IMR-90 (cell line): Measurements from ENCODE around the gene KCNC2.

ENCODE experiments used
- MAFK ChIP-seq: IDR thresholded peaks from 2 replicates; pipeline ENCODE4 v1.6.1; 2012; ENCODE audit warnings: low read depth, low read length, improper control_type of control experiment
- NFE2L2 ChIP-seq: fragments of 150-350 bp; IDR thresholded peaks from 2 replicates; pipeline ENCODE4 v1.6.1; 2016; ENCODE audit warnings: low read depth, mild to moderate bottlenecking, low read length
- POLR2A ChIP-seq: IDR thresholded peaks from 2 replicates; pipeline ENCODE4 v1.6.1; 2012; ENCODE audit warnings: mild to moderate bottlenecking, low read depth, low read length
- RFX5 ChIP-seq: IDR thresholded peaks from 2 replicates; pipeline ENCODE4 v1.8.0; 2012; ENCODE audit warnings: low read depth, mild to moderate bottlenecking, low read length, moderate library complexity
- TF ChIP-seq, protein P1 (sequence below): conservative IDR thresholded peaks from 2 replicates; pipeline ENCODE4 v1.5.1; 2012; ENCODE audit warnings: mild to moderate bottlenecking, low read depth, low read length, improper control_type of control experiment

DNA sequence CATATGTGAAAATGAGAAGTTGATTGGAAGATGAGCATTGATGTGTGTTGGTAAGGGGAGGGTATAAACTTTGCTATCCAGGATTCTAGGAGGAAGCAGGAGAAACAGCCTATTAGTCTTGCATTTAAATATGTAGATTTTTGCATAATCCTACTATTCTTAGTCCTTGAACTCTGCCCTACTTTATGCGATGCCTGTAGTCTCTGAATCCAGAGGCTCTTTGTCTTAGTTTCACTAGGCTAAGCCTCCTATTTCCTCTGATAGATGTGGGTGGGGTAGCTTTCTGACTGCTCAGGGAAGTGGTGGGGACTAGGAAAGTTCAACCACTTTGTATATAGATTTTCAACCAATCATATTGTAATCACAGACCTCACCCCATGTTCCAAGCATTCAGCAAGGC lies 49.5 kb upstream of the KCNC2 start:
- TF ChIP-seq, protein P1, sequence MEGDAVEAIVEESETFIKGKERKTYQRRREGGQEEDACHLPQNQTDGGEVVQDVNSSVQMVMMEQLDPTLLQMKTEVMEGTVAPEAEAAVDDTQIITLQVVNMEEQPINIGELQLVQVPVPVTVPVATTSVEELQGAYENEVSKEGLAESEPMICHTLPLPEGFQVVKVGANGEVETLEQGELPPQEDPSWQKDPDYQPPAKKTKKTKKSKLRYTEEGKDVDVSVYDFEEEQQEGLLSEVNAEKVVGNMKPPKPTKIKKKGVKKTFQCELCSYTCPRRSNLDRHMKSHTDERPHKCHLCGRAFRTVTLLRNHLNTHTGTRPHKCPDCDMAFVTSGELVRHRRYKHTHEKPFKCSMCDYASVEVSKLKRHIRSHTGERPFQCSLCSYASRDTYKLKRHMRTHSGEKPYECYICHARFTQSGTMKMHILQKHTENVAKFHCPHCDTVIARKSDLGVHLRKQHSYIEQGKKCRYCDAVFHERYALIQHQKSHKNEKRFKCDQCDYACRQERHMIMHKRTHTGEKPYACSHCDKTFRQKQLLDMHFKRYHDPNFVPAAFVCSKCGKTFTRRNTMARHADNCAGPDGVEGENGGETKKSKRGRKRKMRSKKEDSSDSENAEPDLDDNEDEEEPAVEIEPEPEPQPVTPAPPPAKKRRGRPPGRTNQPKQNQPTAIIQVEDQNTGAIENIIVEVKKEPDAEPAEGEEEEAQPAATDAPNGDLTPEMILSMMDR: no peak
- TF ChIP-seq NFE2L2 (no peak), POLR2A (no peak), MAFK (no peak), RFX5 (no peak)
